HG02840 (cell line): ENCODE measurements around the gene KRTAP10-5.
"Not testable (repeated sequence)": the region's sequence is repeated elsewhere in the genome, so short reads cannot be mapped to it uniquely, and the experiment has no call there.

Experiments used
- ATAC-seq: cut with Tn5 transposase; IDR thresholded peaks from one replicate; pipeline ENCODE4 v1.9.1; 2021; ENCODE audit warnings: mild to moderate bottlenecking, moderate library complexity, moderate number of reproducible peaks; ENCODE audit not compliant: unreplicated experiment, low FRiP score

KRTAP10-5 gene

GRCh38 chr21:44612029-44612486 lies 31.7 kb upstream of the KRTAP10-5 start, which contains the start of gene KRTAP10-8:
TSS of gene KRTAP10-8 (plus strand) at chr21:44612079. CDS start at chr21:44612101, 22 bp downstream.
- ATAC-seq, result no peak

DNA sequence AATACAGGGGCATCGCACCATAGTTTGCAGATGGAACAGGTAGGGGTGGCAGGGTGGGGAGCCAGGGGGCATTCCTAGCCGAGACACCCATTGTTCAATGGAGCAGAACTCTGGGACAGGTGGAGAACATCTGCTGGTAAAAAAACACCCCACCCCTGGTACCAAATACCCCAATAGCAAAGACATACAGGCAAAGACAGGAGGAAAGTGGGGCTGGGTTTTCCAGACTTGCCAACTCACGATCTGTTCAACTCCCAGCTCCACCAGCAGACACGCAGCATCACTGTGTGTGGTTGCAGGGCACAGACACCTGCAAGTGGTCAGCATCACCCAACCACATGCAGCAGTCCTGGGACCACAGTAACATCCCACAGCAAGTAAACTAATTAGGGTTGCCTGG lies 31.1 kb upstream of the KRTAP10-5 start:
- no peak for ATAC-seq

- not testable (repeated sequence) for ATAC-seq
These were observed 29.9 kb upstream of the KRTAP10-5 start for GRCh38 chr21:44610157-44610843.

DNA sequence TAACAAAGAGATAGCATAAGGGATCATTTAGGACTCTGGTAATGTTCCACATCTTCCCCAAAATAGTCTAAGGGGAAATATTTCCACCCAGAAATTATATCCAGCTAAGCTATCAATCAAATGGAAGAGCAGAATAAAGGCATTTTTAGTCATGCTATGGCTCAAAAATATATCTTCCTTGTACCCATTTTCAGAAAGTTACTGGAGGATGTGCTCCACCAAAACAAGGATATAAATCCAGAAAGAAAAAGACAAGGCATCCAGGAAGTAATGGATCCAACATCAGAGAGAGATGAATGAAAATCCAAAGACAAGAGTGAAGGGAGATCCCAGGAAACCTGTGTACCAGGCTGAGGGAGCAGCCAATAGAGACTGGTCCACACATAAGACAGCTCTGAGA lies 28.8 kb upstream of the KRTAP10-5 start:
- no peak for ATAC-seq

- ATAC-seq, result no peak
These were observed 26.1 kb upstream of the KRTAP10-5 start for GRCh38 chr21:44606495-44606894.

- no peak for ATAC-seq
These were observed 23.5 kb upstream of the KRTAP10-5 start for GRCh38 chr21:44603911-44604310.

DNA sequence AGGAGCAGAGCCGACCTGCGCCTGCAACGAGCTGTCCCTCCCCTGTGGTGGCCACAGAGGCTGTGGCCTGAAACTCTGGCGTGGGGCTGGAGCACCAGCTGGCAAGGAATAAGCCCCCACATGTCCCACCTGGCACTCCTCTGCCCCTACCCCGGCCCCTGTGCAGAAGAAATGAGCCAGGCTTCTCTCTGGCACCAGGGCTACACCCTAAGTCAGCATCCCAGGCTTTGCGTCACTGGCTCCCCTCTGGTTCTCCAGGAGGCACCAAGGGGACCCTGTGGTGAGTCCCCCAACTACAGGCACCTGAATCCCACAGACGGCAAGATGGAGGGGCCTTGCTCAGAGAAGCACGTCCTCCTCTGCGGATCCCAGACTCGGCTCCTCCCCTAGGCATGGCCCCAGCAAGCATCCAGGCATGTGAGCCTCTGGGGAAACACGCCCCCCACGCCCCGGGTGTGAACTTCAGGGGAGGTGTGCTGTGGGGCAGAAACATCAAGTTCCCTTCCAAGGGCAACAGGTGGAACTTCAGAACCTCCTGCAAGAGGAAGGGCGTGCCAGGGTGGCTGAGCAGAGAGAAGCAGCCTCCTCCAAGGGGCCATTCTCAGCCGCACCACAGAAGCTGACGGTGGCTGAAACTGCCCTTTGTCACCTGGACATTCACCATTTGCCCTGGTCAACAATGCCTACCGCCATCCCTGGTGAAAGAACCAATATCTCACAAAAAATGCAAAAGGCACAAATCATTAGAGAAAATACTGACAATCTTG lies 22.9 kb upstream of the KRTAP10-5 start:
- ATAC-seq, result no peak

DNA sequence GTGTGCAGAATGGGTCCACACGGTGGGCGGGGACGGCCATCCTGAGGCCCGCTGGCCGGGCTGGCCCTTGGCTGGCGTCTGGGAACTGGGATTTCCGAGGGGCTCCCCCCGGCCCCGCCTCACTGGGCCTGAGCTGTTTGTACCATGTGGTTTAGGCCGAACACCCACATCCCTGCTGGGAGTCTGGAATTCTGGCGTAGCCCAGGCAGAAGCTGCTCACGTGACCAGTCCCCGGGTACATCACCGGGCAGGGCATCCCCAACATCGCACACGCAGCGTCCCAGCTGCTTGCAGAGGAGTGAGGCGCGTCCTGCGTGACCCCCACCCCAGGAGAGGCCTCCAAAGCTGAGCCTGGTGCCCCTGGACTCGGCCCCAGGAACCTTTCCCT lies 22.1 kb upstream of the KRTAP10-5 start:
- no peak for ATAC-seq

- no peak for ATAC-seq
These were observed 21.4 kb upstream of the KRTAP10-5 start for GRCh38 chr21:44601596-44602462.

- not testable (repeated sequence) for ATAC-seq
These were observed 20.7 kb upstream of the KRTAP10-5 start for GRCh38 chr21:44601091-44601490.

- not testable (repeated sequence) for ATAC-seq
These were observed 19.9 kb upstream of the KRTAP10-5 start, which contains the start of gene KRTAP10-7 for GRCh38 chr21:44600118-44600978. TSS of gene KRTAP10-7 (plus strand) at chr21:44600597. CDS start at chr21:44600622, 25 bp downstream.

GRCh38 chr21:44599264-44600029 lies 19.0 kb upstream of the KRTAP10-5 start:
- no peak for ATAC-seq

DNA sequence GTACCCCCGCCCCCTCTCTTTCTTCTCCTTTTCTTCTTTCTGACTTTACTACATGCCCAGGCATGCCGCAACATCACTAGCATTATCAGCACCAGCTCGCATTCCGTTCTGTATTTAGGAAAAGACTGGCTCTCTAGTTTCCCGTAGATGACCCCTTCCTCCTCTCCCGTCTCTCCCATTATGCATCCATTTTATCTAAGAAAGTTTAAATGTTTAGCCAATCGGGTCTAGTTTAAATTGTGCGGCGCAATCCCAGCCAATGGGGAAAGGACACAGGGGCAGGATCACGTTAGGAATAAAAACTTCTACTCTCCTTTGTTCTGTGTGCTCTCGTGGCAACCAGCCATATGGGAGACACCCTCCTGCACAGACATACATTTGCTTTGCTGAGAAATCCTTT lies 17.7 kb upstream of the KRTAP10-5 start:
- ATAC-seq, result no peak

- no peak for ATAC-seq
These were observed 15.8 kb upstream of the KRTAP10-5 start for GRCh38 chr21:44596068-44596725.

GRCh38 chr21:44595524-44595923 lies 15.1 kb upstream of the KRTAP10-5 start:
- ATAC-seq, result no peak

DNA sequence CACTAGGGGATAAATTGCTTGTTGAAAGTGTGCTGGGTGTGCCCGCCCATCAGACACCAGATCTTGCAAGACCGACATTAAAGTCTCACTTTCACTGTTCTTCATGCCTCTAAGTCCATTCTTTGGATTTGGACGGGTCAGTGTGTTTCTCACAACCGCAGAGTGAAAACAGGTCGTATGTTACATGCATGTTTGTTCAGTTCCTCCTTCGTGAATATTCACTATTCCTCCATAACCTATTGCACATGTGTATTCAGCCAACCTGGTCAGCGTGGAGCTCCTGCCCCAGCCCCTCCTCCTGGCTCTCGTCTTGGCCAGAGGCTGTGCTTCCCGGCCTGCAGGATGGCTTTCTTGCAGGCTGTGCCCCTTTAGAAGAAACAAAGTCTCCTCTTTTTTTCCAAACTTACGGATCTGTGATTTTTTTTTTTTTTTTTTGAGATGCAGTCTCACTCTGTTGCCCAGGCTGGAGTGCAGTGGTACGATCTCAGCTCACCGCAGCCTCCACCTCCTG lies 14.1 kb upstream of the KRTAP10-5 start:
- no peak for ATAC-seq

DNA sequence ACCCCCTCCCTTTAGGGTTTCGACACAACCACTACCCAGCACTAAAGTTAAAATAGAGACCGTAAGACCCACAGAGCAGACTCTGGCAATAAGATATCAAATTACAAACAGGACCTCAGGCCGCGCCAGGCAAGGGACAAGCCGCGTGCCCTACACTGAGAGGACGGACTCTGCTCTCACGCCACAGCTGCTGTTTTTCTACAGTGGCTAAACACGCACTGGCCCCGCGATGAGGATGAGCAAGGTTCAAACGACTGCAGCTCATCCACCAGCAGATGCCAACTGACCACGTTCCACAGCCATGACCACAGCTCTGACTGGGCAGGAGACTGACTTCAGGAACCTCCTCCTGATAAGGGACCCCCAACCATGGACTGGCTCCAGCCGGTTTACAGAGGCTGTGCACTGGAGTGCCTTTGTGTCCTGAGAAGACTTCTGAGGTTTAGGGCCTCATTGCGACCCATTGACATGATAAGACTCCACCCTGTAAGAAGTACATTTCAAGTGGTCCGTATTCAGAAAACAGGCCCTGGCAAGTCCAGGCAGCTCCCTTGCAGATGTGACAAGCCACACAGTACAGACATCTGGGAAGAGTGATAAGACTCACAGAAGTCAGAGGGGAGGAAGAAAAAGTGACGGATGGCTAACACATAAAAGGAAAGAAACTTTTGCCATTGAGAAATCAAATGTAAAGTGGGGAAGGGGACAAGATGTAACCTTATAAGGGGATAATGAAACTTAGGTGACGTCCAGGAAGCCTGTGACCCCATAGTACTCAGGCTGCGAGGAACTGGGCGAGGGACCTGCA lies 13.4 kb upstream of the KRTAP10-5 start:
- ATAC-seq, result no peak
